NCI-H524 (cell line): Measurements from ENCODE around the gene CHL1.
A peak's percentile ranks its signal among the peaks of the same experiment; 100 is the strongest.

ENCODE experiments used
- DNase-seq, 2 experiments: peaks; one replicate each; lab custom pipeline; 2025; lab: John Stamatoyannopoulos, UW

Gene CHL1, protein sequence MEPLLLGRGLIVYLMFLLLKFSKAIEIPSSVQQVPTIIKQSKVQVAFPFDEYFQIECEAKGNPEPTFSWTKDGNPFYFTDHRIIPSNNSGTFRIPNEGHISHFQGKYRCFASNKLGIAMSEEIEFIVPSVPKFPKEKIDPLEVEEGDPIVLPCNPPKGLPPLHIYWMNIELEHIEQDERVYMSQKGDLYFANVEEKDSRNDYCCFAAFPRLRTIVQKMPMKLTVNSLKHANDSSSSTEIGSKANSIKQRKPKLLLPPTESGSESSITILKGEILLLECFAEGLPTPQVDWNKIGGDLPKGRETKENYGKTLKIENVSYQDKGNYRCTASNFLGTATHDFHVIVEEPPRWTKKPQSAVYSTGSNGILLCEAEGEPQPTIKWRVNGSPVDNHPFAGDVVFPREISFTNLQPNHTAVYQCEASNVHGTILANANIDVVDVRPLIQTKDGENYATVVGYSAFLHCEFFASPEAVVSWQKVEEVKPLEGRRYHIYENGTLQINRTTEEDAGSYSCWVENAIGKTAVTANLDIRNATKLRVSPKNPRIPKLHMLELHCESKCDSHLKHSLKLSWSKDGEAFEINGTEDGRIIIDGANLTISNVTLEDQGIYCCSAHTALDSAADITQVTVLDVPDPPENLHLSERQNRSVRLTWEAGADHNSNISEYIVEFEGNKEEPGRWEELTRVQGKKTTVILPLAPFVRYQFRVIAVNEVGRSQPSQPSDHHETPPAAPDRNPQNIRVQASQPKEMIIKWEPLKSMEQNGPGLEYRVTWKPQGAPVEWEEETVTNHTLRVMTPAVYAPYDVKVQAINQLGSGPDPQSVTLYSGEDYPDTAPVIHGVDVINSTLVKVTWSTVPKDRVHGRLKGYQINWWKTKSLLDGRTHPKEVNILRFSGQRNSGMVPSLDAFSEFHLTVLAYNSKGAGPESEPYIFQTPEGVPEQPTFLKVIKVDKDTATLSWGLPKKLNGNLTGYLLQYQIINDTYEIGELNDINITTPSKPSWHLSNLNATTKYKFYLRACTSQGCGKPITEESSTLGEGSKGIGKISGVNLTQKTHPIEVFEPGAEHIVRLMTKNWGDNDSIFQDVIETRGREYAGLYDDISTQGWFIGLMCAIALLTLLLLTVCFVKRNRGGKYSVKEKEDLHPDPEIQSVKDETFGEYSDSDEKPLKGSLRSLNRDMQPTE (N-terminal part only)

DNA sequence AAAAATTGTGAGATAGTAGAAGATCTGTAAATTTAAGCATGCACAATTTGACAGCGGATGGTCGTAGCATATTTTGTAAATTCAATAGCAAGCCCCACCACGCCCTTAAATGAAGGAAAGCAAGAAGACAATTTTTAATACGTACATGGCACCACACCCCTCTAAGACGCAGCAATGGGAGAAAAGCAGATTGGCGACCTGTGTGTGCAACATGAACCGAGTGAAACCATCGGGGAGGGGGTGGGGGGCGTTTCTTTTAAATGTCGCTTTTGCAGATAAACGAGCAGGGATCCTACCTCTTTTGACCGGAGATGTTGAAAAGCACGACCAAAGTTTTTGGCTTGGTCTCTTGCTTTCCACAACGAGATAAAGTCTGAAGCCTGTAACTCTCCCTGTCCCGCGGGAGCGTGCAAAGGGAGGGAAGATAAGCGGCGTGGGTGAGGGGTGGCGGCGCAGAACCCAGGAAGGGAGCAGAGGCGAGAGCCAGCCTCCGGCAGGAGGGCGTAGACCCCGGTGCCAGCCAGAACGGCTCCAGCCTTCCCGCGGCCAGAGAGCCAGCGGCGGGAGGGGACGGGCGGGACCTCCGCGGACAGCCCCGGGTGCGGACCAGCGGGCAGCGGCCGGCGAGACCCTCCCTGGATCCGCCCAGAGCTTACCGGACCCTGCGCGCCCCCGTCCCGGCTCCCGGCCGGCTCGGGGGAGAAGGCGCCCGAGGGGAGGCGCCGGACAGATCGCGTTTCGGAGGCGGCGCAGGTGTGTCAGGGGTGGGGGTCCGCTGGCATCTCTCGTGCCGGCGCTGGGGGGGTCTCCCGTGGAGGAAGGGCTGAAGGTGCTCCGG lies at the start of gene CHL1:
CHL1 (plus strand) TSS at position 453 of the 838 bp plus-strand sequence. CDS start 123,014 bp downstream, outside the sequence.
- DNase-seq = peak in 1 of 2 experiments; percentile 36

DNA sequence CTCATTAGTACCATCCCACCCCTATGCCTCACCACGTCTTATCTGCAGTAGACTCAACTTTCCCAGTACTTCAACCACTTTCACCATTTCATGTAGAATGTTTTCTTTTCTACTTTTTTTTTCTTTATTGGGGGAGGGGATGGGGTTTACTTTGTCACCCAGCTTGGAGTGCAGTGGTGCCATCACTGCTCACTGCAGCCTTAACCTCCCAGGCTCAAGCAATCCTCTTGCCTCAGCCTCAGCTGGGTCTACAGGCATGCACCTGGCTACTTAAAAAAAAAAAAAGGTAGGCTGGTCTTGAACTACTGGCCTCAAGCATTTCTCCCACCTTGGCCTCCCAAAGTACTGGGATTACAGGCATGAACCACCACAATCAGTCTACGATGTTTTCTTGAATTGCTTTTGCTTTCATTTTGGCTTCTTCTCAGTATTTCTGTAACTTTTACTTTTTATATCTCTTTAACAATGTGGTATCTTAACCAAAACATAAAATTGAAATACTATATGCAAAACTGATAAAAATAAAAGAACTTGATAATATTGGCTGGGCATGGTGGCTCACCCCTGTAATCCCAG lies 44.9 kb upstream of the CHL1 start:
- no peak for DNase-seq

DNA sequence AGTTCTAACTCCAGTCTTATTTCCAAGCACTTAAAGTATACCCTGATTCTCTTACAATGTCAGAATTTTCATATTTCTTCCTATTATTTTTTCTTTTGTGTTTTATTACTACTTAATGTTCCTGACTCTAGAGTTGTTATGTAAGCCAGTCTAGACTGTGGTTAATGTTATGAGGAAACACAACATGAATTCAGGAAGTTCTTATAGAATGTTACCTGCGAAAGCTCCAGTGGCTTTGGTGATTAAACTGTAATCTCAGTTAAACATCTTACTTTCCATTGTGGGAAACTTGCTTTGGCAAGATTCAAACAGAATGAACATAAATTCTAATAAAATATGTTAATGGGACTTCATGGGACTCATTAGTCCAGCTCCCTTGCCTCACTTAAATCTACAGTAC lies 36.6 kb upstream of the CHL1 start:
- no peak for DNase-seq

DNA sequence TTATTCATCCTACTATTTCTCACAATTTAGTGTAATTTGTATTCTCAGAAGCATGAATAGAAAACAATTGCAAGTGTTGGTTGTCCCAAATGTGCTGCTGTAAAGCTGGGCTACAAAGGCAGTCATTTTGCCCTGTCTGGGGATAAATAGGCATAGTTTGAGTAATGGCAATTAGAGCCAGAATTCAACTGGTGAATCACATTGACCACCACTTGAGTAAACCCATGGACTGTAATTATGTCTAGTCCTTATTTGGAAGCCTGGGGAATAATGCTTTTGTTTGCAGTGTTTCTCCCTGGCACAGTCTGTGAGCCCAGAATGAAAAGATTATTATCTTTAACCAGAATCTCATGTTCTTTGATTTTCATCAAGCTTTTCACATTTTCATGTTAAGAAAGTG lies 30.5 kb upstream of the CHL1 start:
- DNase-seq = no peak

DNA sequence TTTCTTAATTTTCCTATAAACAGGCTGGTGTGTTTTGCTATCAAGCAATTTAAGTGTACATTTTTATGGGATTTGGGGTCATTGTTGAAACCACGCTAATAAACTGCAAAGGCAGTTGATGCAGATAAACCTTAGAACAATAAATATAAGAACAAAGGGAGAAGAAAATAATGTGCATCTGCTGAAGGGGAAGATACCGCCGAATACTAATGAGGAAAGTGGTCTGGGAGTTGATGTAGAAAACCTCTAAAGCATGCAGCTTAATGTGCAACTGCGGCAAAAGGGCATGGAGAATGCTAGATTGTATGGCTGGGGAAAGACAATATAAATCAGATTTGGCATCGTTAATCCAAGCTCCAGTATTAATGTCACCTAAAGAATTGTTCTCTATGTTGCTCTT lies 29.8 kb upstream of the CHL1 start:
- DNase-seq = no peak

DNA sequence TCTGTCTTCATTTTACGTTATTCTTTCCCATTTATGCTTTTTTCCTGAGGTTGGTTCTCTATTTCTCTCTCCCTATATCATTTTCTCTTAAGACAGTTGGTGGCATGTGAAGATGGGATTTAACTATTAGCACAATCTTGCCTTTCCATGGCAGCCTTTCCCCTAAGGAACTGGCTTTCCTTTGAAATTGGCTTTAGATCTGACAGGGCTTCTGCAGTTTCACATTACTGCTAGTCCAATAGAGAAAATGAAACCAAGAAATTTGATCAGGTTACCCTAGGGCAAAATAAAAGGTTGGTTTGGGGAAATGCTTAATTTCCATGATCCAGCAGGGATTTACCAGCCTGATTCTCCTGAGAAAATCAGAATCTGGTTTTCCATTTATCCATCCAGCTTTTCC lies 22.7 kb upstream of the CHL1 start:
- DNase-seq = no peak

DNA sequence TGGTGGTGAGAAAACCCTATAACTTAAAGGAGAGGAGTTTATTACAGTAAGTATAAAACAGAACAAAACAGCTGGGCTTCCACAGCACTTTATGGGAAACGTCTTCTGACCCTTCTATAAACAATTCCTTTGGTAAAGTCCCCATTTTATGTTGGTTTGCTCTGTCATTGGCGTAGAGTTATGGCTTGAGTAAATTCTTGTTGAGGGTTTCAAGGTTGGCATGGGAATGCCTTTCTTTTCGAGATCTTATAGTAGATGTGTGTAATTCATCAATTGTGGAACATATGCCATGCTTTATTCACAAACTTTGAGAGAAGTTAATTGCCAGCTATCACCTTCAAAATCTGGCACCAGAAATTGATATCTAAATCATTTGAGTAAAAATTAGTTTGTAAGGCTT lies 11.6 kb upstream of the CHL1 start:
- DNase-seq = no peak

DNA sequence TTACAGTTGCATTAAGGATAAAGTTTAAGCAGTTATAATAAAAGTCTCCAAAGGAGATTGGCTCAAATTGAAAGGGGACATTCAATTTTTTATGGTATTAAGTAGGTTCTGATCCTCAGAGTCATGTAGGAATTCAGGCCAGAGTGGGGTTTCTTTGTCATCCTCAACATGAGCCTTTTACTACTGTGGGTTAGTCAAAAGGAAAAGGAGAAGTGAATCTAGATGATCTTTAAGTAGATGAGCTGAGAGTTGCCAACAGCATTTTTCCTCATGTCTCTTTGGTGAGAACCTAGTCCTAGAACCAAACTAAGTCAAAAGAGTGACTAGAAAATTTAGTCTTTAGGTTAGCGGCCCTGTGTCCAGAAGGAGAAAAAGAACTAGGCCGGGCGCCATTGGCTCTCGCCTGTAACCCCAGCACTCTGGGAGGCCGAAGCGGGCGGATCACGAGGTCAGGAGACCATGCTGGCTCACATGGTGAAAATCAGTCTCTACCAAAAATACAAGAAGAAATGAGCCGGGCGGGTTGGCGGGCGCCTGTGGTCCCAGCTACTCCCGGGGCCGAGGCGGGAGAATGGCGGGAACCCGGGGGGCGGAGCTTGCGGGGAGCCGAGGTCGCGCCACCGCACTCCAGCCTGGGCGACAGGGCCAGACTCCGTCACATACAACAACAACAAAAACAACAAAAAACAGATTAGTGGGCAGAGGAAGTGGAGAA lies 4.2 kb upstream of the CHL1 start:
- DNase-seq = no peak

DNA sequence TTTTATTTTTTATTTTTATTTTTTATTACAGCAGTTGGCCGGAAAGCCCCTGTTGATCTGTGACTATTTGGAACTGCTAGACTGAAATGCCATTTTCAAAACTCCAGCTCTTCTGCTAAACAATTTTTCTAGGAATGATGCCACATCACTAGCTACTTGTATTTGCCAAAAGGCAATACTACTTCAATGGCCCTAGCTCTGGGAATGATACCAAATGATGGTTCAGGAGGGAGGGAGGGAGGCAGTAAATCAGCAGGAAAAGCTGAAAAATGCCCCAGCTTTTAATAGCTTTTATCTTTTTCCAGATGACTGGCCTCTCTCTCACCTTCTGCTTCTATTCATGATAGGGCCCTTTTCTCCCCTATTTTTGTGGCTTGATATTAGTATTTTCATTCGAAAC lies 2.6 kb upstream of the CHL1 start:
- DNase-seq = no peak

DNA sequence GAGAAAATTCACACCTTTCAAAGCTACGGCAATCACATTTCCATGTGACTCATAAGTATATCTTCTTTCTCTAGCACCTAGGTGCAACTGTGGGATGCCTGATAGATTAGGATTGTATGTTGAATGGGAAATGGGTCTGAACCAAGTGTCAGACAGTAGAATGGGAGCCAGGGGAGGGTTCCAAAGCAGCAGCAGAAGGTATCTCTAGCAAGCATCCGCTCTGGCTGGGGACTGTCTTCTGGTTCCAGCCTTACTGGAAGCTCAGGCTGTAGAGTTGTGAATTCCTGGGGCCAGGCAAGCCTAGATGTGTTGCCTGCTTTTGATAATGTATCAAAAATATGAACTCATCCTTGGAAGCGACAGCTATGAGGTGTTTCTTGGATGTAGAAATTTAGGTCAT lies 2.1 kb upstream of the CHL1 start:
- DNase-seq = no peak

DNA sequence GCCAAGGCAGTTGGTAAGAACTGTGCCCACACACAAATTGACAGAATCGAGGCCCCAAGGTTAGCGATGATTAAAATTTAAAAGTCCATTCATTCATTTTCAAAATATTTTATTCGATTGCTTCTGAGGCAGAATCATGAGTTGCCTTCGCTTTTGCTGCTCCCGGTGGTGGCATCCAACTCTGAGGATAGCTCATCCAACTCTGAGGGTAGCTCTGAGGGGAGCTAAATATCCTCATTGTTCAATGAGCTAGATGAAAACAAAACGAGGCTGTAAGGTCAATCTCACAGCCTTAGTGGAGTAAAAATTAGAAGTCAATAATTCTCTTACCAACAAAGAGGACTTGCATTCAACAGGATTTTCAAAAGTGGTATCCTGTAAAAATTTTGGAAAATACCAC lies 897 bp upstream of the CHL1 start:
- no peak for DNase-seq

DNA sequence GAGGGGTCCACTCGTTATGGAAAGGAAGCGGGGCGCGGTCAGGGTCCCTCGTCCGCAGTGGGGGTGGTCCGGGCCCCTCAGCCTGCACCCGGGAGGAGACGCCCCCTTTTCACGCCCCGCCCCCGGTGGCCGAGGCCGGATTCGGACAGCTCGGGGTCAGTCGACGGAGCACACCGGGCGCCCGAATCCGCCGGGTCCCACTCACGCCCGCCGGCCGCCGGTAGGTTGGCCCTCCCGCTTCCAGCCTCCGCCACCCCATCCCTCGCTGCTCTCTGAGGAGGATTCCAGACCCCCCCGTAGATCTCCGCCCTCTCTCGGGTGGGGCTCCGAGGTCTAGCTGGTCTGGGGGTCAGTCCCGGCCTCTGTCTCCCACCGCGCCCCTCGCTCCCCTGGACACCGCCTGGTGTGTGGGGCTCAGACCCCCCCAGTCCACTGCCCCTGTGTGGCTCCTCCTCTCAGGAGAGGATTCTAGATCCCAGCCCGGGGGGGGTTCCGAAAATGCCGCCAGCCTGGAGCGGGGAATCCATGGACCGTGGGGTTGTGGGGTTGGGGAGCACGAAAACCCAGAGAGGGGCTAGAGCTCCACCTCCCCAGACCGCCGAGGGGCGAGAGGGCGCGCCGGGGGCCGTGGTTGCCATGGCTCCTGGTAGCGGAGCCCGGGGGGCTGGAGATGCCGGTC lies 725 bp downstream of the CHL1 start:
- DNase-seq = peak in 1 of 2 experiments; percentile 21

DNA sequence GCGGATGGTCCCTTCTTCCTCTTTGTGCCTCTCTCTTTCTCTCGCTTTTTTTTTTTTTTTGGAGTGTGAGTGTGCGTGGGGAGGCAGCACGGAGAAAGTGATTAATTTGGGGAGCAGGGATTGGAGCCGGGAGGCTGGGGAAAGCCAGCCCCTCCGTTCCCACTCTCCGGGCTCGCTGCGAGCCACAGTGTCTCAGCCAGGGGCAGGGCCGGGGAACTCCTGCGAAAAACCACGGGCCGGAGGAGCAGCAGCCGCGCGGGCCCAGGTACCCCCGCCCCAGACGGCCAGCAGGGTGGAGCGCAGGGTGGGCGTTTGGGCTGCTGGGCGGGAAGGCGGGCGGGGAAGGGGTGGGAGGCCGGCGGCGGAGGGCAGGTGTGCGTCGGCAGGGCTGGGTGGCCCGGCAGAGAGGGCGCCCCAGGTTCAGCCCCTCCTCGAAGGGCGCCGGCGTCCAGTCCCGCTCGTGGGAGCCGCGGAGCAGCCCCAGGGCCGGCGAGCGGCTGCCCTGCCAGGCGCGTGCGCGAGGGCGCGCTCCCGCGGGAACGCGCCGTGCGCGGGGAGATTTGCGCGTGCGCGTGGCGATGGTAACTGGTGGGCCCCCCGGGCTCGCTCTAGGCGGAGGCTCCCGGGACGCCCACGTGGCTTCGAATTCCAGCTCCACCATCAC lies 1.4 kb downstream of the CHL1 start:
- peak; percentile 4 to 43 for DNase-seq

DNA sequence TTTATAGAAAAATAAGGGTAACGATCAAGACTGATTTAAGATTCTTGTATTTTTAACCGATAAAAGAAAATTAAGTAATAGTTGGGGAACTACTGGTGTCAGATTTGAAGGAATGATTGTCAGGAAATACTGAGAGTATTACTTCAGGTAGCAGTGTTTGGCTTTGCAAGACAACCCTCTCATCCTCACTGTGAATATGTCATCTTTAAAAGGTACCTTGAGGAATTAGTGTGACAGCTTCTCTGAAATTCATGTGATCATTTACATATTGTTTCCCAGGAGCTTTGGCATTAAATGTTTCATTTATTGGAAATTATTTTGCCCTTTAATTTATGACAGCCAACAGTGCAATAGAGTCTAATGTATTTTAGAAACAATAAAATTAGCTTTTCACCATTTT lies 3.3 kb downstream of the CHL1 start:
- DNase-seq = no peak

DNA sequence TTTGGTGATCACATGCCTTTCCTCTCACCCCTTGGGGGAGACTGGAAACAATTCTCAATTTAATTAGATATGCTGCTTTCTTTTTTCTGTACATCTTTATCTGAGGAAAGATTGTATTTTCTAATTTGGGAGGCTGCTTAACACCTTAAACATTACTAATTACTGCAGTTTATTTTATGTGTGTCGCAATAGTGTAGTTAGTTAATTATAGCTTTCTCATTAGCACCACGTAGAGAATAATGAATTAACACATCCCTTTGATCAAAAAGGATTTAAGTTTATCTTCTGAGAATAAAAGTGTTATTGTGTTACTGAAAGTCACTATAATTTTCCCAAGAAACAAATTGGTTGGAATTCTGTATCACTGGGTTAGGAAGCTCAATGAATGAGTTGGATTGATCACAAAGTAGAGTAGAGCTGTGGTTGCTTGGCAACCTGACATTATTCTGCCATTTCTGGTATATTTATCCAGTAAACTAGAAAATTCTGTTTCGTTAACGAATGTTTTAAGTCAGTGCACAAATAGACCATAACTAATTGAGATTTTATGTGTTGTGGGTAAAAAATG lies 4.3 kb downstream of the CHL1 start:
- DNase-seq = no peak

DNA sequence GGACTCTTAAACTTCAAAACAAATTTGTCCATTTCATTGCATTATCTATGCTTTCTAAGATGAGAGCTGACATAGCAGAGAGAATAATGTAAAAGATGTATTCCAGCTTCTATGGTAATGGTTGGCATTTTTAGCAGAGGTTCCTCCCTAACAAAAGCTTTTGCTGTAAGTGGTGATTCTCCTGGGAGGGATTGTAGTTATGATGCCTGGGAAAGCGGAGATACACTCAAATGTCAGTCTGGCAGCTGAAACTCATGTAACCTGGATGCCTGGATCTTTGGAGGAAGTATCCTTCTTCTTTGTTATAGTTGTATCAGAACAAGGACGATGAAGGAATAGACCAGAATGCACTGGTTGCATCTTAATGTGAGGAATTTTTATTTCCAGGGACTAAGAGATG lies 7.5 kb downstream of the CHL1 start:
- DNase-seq = no peak

DNA sequence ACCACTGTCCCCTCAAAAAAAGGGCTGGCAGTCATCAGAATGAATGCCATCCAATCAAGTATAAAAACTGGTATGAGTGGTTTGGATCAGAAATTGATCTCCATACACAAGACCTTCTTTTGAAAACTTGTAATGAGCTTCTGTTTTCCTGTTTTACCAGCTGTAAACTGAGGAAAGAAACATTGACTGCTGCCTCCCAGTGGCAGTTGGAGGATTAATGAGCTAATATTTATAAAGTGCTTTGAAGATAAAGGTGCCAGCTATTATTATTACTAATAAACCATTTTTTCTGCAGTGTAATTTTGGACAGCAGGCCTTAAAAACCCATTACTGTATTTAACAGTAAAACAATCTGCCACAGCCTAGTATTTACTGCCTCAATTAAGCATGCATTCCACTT lies 11.4 kb downstream of the CHL1 start:
- no peak for DNase-seq

DNA sequence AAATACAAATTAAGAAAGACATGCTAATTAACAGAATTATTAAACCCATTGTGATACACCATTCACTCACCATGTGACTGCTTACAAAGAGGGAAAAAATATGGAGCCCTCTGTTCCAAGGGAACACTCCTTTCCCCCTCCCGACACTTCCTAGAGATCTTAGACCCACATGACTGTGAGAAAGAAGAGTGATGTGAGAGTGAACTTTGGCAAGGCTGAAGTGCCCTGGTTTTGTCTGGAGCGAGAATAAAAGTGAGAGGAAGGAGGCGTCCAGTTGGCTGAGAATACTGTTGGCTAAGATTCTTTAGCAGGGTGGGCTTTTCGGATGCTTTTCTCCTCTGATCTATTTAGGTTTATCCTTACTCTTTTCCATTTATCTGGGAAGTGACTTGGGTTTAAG lies 14.1 kb downstream of the CHL1 start:
- no peak for DNase-seq

DNA sequence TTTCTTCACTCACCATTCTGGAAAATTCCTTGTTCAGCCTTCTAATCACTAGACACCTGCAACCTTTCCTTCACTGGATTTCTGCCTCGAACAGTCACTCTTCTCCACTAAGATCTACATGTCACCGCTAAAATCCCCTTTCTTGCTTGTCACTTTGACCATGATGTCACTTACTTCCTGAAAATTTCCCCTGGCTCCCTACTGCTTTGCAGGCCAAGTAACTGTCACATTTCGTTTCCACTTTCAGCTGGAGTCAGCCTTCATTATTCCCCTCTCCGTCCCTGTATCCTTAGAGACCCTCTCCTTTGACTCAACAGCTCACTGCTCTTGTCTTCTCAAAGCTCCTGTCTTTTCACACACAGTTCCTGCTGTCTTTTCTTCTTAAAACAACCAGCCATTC lies 15.9 kb downstream of the CHL1 start:
- DNase-seq = no peak
